Body of pancreas (tissue), 4 donors: ENCODE measurements around the gene XPR1.

Source experiments
- CTCF ChIP-seq, 7 experiments: fragments of 450-650 bp in 4 of 7; fragments of 200-600 bp in 3 of 7; sonication (generic) in 3 of 7; IDR thresholded peaks; one replicate each; pipeline ENCODE4 v1.5.1; 2016 to 2019; ENCODE audit warnings: antibody characterized with exemption in 7 of 7
- POLR2A ChIP-seq, 3 donors: fragments of 450-650 bp; IDR thresholded peaks; one replicate each; pipeline ENCODE4 v1.6.1; 2016; ENCODE audit warnings: antibody characterized with exemption in 3 of 3, mild to moderate bottlenecking in 2 of 3

DNA sequence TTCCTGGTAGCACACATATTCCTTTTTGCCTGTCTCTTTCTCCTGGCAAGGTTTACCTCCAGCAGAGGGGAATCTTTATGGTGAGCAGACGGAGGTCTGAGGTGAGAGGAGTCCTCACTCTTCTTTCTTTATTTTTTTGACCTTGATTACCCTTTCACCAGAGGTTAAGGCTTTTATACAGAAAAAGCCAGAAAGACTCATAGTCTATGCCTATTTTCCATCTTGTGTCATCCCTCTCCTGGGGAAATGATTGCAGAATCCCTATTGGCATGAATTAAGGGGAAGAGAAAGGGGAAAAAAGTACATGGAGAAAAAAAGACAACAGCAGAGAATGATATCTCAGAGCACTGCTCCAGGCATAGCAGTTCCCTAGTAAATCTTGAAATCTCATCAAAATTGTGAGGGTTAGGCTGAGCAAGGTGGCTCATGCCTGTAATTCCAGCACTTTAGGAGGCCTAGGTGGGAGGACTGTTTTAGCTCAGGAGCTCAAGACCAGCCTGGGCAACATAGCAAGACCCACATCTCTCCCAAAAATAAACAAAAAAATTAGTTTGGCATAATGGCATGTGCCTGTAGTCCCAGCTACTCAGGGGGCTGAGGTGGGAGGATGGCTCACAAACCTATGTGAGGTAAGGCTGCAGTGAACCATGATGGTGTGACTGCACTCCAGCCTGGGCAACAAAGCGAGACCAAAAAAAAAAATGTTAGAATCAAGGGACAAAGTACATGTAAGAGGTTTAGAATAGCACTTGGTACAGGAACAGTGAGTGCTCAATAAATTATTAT lies 1.2 kb upstream of the XPR1 start:
- TF ChIP-seq CTCF (IDR thresholded peaks at IDR 0.05), result no peak
- no peak for TF ChIP-seq POLR2A (IDR thresholded peaks at IDR 0.05)
